Measurements from ENCODE around the gene EMP2.

EMP2 gene

GRCh38 chr16:10529895-10530669 lies 50.3 kb downstream of the EMP2 start:
- H3K36me3 ChIP-seq (ENCODE audit: control insufficient read depth in 2 of 2, insufficient read depth in 1 of 2, low read length in 2 of 2) = peaks cover 0 to 12% of the 10 kb centered on the region in 2 experiments; a peak in 2 of 3 replicates
- no peaks in the 10 kb centered on the region for H3K4me1 ChIP-seq (ENCODE audit: control insufficient read depth, insufficient read depth, low read length)
- H3K4me3 ChIP-seq (ENCODE audit: low read depth, low read length) = no peak overlapping the region
- ChIA-PET POLR2A (no interaction called here), CTCF (interaction anchor here (0.5 kb wide), 1 partner anchor 223 kb away, joined by 3 read pairs; no protein-coding TSS in a partner anchor)
- no peaks in the 10 kb centered on the region for H3K9me3 ChIP-seq (ENCODE audit: control insufficient read depth, insufficient read depth, low read depth, low read length)
- H3K27ac ChIP-seq (ENCODE audit: extremely low read depth, low read depth, low read length) = no peak overlapping the region
- TF ChIP-seq KLF16 (tag by site-specific recombination; IDR thresholded peaks at IDR 0.05) = no peak
- no peak for TF ChIP-seq ZNF433 (tag by site-specific recombination; IDR thresholded peaks at IDR 0.05; ENCODE audit: low read depth)
- no peak for TF ChIP-seq ZNF843 (tag by site-specific recombination; IDR thresholded peaks at IDR 0.05)
- TF ChIP-seq ZNF555 (tag by site-specific recombination; conservative IDR thresholded peaks at IDR 0.05) = no peak
- no peak for TF ChIP-seq ZNF677 (tag by site-specific recombination; IDR thresholded peaks at IDR 0.05)
- TF ChIP-seq SCRT1 (tag by site-specific recombination; IDR thresholded peaks at IDR 0.05; ENCODE audit: borderline replicate concordance) = no peak
- TF ChIP-seq ZNF777 (tag by site-specific recombination; IDR thresholded peaks at IDR 0.05; ENCODE audit: borderline replicate concordance) = no peak
- no peak for TF ChIP-seq GLI4 (tag by site-specific recombination; IDR thresholded peaks at IDR 0.05)
- no peak for TF ChIP-seq ZNF292 (tag by site-specific recombination; IDR thresholded peaks at IDR 0.05; ENCODE audit: borderline replicate concordance, low read depth)
- TF ChIP-seq MYNN (tag by site-specific recombination; IDR thresholded peaks at IDR 0.05; ENCODE audit: borderline replicate concordance) = no peak
- TF ChIP-seq ZNF335 (tag by site-specific recombination; conservative IDR thresholded peaks at IDR 0.05) = no peak
- TF ChIP-seq INSM2 (tag by site-specific recombination; IDR thresholded peaks at IDR 0.05) = no peak

GRCh38 chr16:10528635-10529034 lies 51.8 kb downstream of the EMP2 start:
- H3K4me3 ChIP-seq (ENCODE audit: low read depth, low read length) = no peak overlapping the region
- CTCF ChIA-PET = no interaction called here
- H3K9me3 ChIP-seq (ENCODE audit: control insufficient read depth, insufficient read depth, low read depth, low read length) = no peaks in the 10 kb centered on the region
- no peaks in the 10 kb centered on the region for H3K4me1 ChIP-seq (ENCODE audit: control insufficient read depth, insufficient read depth, low read length)
- H3K36me3 ChIP-seq (ENCODE audit: control insufficient read depth in 2 of 2, insufficient read depth in 1 of 2, low read length in 2 of 2) = peaks cover 0 to 12% of the 10 kb centered on the region in 2 experiments; a peak in 2 of 3 replicates
- TF ChIP-seq HOXA7 (CRISPR knock-in tag; IDR thresholded peaks at IDR 0.05; ENCODE audit: borderline replicate concordance) (no peak), ZBTB44 (tag by site-specific recombination; IDR thresholded peaks at IDR 0.05) (no peak), ZBTB21 (tag by site-specific recombination; IDR thresholded peaks at IDR 0.05) (no peak), ZFP37 (tag by site-specific recombination; IDR thresholded peaks at IDR 0.05) (no peak), ZNF473 (tag by site-specific recombination; IDR thresholded peaks at IDR 0.05) (no peak), KLF8 (tag by site-specific recombination; IDR thresholded peaks at IDR 0.05) (no peak), ZNF776 (tag by site-specific recombination; IDR thresholded peaks at IDR 0.05; ENCODE audit: borderline replicate concordance) (no peak), CTCF (tag by site-specific recombination; IDR thresholded peaks at IDR 0.05) (no peak), HIC1 (tag by site-specific recombination; IDR thresholded peaks at IDR 0.05) (no peak), ZNF837 (tag by site-specific recombination; IDR thresholded peaks at IDR 0.05) (no peak), GLIS2 (tag by site-specific recombination; IDR thresholded peaks at IDR 0.05) (no peak), SP2 (tag by site-specific recombination; IDR thresholded peaks at IDR 0.05) (no peak), ZNF561 (tag by site-specific recombination; IDR thresholded peaks at IDR 0.05; ENCODE audit: borderline replicate concordance) (no peak), ZFP3 (tag by site-specific recombination; IDR thresholded peaks at IDR 0.05; ENCODE audit: low read depth) (no peak)
- POLR2A ChIA-PET = no interaction called here
- no peak overlapping the region for H3K27ac ChIP-seq (ENCODE audit: extremely low read depth, low read depth, low read length)
